ENCODE data around the gene LMF2.
"Not testable (repeated sequence)": the region's sequence is repeated elsewhere in the genome, so short reads cannot be mapped to it uniquely, and the experiment has no call there.

LMF2 gene

DNA sequence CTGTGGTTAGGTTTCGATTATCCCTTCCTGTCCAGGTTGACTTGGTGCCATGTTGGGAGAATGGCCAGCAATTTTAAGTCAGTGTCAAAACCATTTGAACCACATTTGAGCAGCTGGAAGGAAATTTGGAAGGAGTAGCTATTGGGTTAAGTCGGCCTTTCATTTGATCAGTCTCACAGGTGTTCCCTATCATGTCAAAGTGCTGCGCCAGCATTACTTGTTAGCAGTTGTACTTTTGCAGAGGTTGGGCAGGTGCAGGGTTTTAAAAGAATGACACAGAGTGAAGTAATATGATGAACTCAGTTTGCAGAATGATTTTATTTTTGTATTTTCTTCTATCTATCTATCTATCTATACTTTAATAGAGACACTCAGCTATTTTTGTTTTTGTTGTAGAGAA lies 28.7 kb upstream of the LMF2 start:
- no peaks in the 10 kb centered on the region for H4K20me1 ChIP-seq (ENCODE audit: insufficient read depth, low read length)
- H3K9me2 ChIP-seq (replicated peaks; ENCODE audit: insufficient read depth, low read length) = no peaks in the 10 kb centered on the region
- peak overlapping the region; percentile 64; the same call in 1 of the 2 replicates for H3K27ac ChIP-seq (ENCODE audit: low read length)
- H3K9ac ChIP-seq (ENCODE audit: low read length) = peak overlapping the region; percentile 13; the same call in 1 of the 2 replicates
- no peaks in the 10 kb centered on the region for H3K79me2 ChIP-seq (ENCODE audit: low read length)
- H3K27me3 ChIP-seq (replicated peaks; ENCODE audit: insufficient read depth, low read length) = peaks cover 6% of the 10 kb centered on the region; the same call in 1 of the 2 replicates
- H2AFZ ChIP-seq (ENCODE audit: low read length) = no peak overlapping the region
- peaks cover 49% of the 10 kb centered on the region for H3K4me1 ChIP-seq (ENCODE audit: low read length)
- H3K9me3 ChIP-seq (replicated peaks; ENCODE audit: insufficient read depth, low read length) = no peaks in the 10 kb centered on the region
- H3K4me2 ChIP-seq (ENCODE audit: low read depth, low read length) = peak overlapping the region; percentile 63
- no peaks in the 10 kb centered on the region for H3K36me3 ChIP-seq (replicated peaks; ENCODE audit: insufficient read depth, low read length)
- peak; percentile 88 for DNase-seq
- H3F3A ChIP-seq (ENCODE audit: insufficient read depth, low read length) = peaks cover 45% of the 10 kb centered on the region
- TF ChIP-seq EZH2phosphoT487 (IDR thresholded peaks at IDR 0.05; ENCODE audit: low read length) (no peak), EZH2 (optimal IDR thresholded peaks at IDR 0.05; ENCODE audit: low read depth, low read length) (no peak)
- TF ChIP-seq, protein P1, sequence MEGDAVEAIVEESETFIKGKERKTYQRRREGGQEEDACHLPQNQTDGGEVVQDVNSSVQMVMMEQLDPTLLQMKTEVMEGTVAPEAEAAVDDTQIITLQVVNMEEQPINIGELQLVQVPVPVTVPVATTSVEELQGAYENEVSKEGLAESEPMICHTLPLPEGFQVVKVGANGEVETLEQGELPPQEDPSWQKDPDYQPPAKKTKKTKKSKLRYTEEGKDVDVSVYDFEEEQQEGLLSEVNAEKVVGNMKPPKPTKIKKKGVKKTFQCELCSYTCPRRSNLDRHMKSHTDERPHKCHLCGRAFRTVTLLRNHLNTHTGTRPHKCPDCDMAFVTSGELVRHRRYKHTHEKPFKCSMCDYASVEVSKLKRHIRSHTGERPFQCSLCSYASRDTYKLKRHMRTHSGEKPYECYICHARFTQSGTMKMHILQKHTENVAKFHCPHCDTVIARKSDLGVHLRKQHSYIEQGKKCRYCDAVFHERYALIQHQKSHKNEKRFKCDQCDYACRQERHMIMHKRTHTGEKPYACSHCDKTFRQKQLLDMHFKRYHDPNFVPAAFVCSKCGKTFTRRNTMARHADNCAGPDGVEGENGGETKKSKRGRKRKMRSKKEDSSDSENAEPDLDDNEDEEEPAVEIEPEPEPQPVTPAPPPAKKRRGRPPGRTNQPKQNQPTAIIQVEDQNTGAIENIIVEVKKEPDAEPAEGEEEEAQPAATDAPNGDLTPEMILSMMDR (IDR thresholded peaks at IDR 0.05; ENCODE audit: low read length) = no peak
- H3K4me3 ChIP-seq (ENCODE audit: low read length) = no peak overlapping the region

DNA sequence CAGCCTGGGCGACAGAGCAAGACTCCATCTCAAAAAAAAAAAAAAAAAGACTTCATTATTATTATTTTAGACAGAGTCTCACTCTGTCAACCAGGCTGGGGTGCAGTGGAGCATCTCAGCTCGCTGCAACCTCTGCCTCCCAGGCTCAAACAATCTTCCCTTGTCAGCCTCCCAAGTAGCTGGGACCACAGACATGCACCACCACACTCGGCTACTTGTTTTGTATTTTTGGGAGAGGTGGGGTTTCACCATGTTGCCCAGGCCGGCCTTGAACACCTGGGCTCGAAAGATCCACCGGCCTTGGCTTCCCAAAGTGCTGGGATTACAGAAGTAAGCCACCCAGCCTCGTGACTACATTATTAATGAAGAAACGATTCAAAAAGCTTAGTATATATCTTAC lies 27.6 kb upstream of the LMF2 start:
- Histone ChIP-seq H4K20me1 (ENCODE audit: insufficient read depth, low read length) (no peaks in the 10 kb centered on the region), H3K36me3 (replicated peaks; ENCODE audit: insufficient read depth, low read length) (no peaks in the 10 kb centered on the region), H3K4me2 (ENCODE audit: low read depth, low read length) (no peak overlapping the region), H3K9me2 (replicated peaks; ENCODE audit: insufficient read depth, low read length) (no peaks in the 10 kb centered on the region), H3K9ac (ENCODE audit: low read length) (no peak overlapping the region), H3K27ac (ENCODE audit: low read length) (no peak overlapping the region), H3K9me3 (replicated peaks; ENCODE audit: insufficient read depth, low read length) (no peaks in the 10 kb centered on the region), H3K27me3 (replicated peaks; ENCODE audit: insufficient read depth, low read length) (peaks cover 9% of the 10 kb centered on the region; the same call in 1 of the 2 replicates), H3K4me1 (ENCODE audit: low read length) (peaks cover 51% of the 10 kb centered on the region), H2AFZ (ENCODE audit: low read length) (no peak overlapping the region), H3K4me3 (ENCODE audit: low read length) (no peak overlapping the region), H3F3A (ENCODE audit: insufficient read depth, low read length) (peaks cover 38% of the 10 kb centered on the region), H3K79me2 (ENCODE audit: low read length) (no peaks in the 10 kb centered on the region)
- TF ChIP-seq EZH2 (optimal IDR thresholded peaks at IDR 0.05; ENCODE audit: low read depth, low read length) (no peak), EZH2phosphoT487 (IDR thresholded peaks at IDR 0.05; ENCODE audit: low read length) (no peak)
- TF ChIP-seq, protein P1 (IDR thresholded peaks at IDR 0.05; ENCODE audit: low read length) = no peak
- no peak for DNase-seq

DNA sequence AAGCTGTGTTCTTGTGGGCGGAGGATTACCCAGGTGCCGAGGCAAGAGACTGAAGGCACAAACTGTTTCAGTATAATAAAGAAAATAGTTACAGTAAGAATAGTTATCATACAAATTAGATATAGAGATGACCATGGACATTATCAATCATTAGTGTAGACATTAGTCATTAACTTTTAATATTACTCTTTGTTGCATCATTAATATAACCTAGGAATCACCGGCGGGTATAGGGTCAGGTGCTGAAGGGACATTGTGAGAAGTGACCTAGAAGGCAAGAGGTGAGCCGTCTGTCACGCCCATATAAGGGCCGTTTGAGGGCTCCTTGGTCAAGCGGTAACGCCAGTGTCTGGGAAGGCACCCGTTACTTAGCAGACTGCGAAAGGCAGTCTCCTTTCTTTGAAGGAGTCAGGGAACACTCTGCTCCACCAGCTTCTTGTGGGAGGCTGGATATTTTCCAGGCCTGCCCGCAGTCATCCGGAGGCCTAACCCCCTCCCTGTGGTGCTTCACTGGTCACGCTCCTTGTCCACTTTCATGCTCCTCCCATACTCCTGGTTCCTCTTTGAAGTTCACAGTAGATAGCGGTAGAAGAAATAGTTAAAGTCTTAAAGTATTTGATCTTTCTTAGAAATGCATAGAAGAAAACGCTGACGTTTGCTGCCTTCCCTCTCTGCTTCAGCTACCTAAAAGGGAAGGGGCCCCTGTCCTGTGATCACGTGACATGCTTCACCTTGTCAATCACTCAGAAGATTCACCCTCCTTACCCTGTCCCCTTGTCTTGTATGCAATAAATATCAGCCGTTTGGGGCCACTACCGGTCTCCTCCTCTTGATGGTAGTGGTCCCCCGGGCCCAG lies 26.6 kb upstream of the LMF2 start:
- not testable (repeated sequence) for H3K79me2 ChIP-seq (ENCODE audit: low read length); H3K27ac ChIP-seq (ENCODE audit: low read length); H2AFZ ChIP-seq (ENCODE audit: low read length); H3K9me2 ChIP-seq (replicated peaks; ENCODE audit: insufficient read depth, low read length); H3K4me2 ChIP-seq (ENCODE audit: low read depth, low read length); H3K9ac ChIP-seq (ENCODE audit: low read length); H4K20me1 ChIP-seq (ENCODE audit: insufficient read depth, low read length); H3K36me3 ChIP-seq (replicated peaks; ENCODE audit: insufficient read depth, low read length); H3K9me3 ChIP-seq (replicated peaks; ENCODE audit: insufficient read depth, low read length); H3K27me3 ChIP-seq (replicated peaks; ENCODE audit: insufficient read depth, low read length); H3K4me3 ChIP-seq (ENCODE audit: low read length)
- Histone ChIP-seq H3K4me1 (ENCODE audit: low read length) (peaks cover 45% of the 10 kb centered on the region), H3F3A (ENCODE audit: insufficient read depth, low read length) (peaks cover 27% of the 10 kb centered on the region)
- peak; percentile 24 for DNase-seq

Measured in MM.1S (cell line).